ENCODE results near the gene KBTBD12.
"Not testable (repeated sequence)": the region's sequence is repeated elsewhere in the genome, so short reads cannot be mapped to it uniquely, and the experiment has no call there.

The KBTBD12 gene

GRCh38 chr3:127899200-127899599 lies 15.8 kb upstream of the KBTBD12 start:
- no peak for DNase-seq
- Histone ChIP-seq H3K36me3 (no peaks in the 10 kb centered on the region), H3K4me1 (no peaks in the 10 kb centered on the region), H3K27me3 (no peaks in the 10 kb centered on the region), H3K4me3 (no peak overlapping the region), H3K27ac (no peak overlapping the region), H3K9me3 (no peaks in the 10 kb centered on the region)
- intact Hi-C loops (cut with DNase I; ENCODE audit: low total_unique reads) = no loop called here
- no peak for TF ChIP-seq CTCF (IDR thresholded peaks at IDR 0.05)

GRCh38 chr3:127899766-127900165 lies 15.3 kb upstream of the KBTBD12 start:
- Histone ChIP-seq H3K27me3 (no peaks in the 10 kb centered on the region), H3K4me3 (no peak overlapping the region), H3K9me3 (no peaks in the 10 kb centered on the region), H3K27ac (no peak overlapping the region), H3K4me1 (no peaks in the 10 kb centered on the region), H3K36me3 (no peaks in the 10 kb centered on the region)
- intact Hi-C loops (cut with DNase I; ENCODE audit: low total_unique reads) = no loop called here
- TF ChIP-seq CTCF (IDR thresholded peaks at IDR 0.05) = no peak
- no peak for DNase-seq

- no peak for TF ChIP-seq CTCF (IDR thresholded peaks at IDR 0.05)
- Histone ChIP-seq H3K36me3 (no peaks in the 10 kb centered on the region), H3K4me3 (no peak overlapping the region), H3K27me3 (no peaks in the 10 kb centered on the region), H3K4me1 (no peaks in the 10 kb centered on the region), H3K9me3 (no peaks in the 10 kb centered on the region), H3K27ac (no peak overlapping the region)
- DNase-seq = no peak
- intact Hi-C loops (cut with DNase I; ENCODE audit: low total_unique reads) = no loop called here
These were observed 14.5 kb upstream of the KBTBD12 start for GRCh38 chr3:127900536-127900935.

GRCh38 chr3:127902486-127902885 lies 12.5 kb upstream of the KBTBD12 start:
- Histone ChIP-seq H3K36me3 (no peaks in the 10 kb centered on the region), H3K4me3 (no peak overlapping the region), H3K4me1 (no peaks in the 10 kb centered on the region), H3K27ac (no peak overlapping the region), H3K9me3 (no peaks in the 10 kb centered on the region), H3K27me3 (no peaks in the 10 kb centered on the region)
- no peak for TF ChIP-seq CTCF (IDR thresholded peaks at IDR 0.05)
- intact Hi-C loops (cut with DNase I; ENCODE audit: low total_unique reads) = no loop called here
- no peak for DNase-seq

GRCh38 chr3:127903611-127904375 lies 11.2 kb upstream of the KBTBD12 start:
- no peak overlapping the region for H3K27ac ChIP-seq
- H3K4me1 ChIP-seq = no peaks in the 10 kb centered on the region
- no peaks in the 10 kb centered on the region for H3K9me3 ChIP-seq
- no peak overlapping the region for H3K4me3 ChIP-seq
- DNase-seq = no peak
- intact Hi-C loops (cut with DNase I; ENCODE audit: low total_unique reads) = no loop called here
- H3K27me3 ChIP-seq = no peaks in the 10 kb centered on the region
- no peaks in the 10 kb centered on the region for H3K36me3 ChIP-seq
- TF ChIP-seq CTCF (IDR thresholded peaks at IDR 0.05) = no peak

- Histone ChIP-seq H3K4me3 (no peak overlapping the region), H3K27me3 (no peaks in the 10 kb centered on the region), H3K4me1 (no peaks in the 10 kb centered on the region), H3K9me3 (no peaks in the 10 kb centered on the region), H3K27ac (no peak overlapping the region), H3K36me3 (no peaks in the 10 kb centered on the region)
- no peak for TF ChIP-seq CTCF (IDR thresholded peaks at IDR 0.05)
- no peak for DNase-seq
- intact Hi-C loops (cut with DNase I; ENCODE audit: low total_unique reads) = no loop called here
These were observed 9.5 kb upstream of the KBTBD12 start for GRCh38 chr3:127905556-127905955.

GRCh38 chr3:127906653-127907052 lies 8.4 kb upstream of the KBTBD12 start:
- DNase-seq; intact Hi-C loops (cut with DNase I; ENCODE audit: low total_unique reads); H3K27me3 ChIP-seq; H3K4me1 ChIP-seq; H3K27ac ChIP-seq; H3K4me3 ChIP-seq; H3K36me3 ChIP-seq; H3K9me3 ChIP-seq: not testable (repeated sequence)
